K562 (cell line): ENCODE data around the gene BMP6. TPM values are rescaled to one million over a fixed set of nuclear protein-coding genes. Genes with fewer than 3 reads are reported as not detected.

Experiments
- GTF2B ChIP-seq: IDR thresholded peaks from 2 replicates; pipeline ENCODE4 v1.6.1; 2011; ENCODE audit not compliant: insufficient read length; ENCODE audit errors: extremely low read depth
- SMC3 ChIP-seq: conservative IDR thresholded peaks from 2 replicates; pipeline ENCODE4 v1.6.1; 2011; ENCODE audit warnings: low read depth, low read length, improper control_type of control experiment; ENCODE audit not compliant: insufficient read depth
- ZNF518B ChIP-seq: fragments of 250-450 bp; sonication (Bioruptor Pico); IDR thresholded peaks from 2 replicates; pipeline ENCODE4 v1.5.0; 2021; ENCODE audit warnings: mild to moderate bottlenecking, moderate library complexity
- polyA plus RNA-seq, 8 experiments: library from polyadenylated mRNA; depleted of rRNA in 4 of 8; stranded (reverse) in 5 of 8; unstranded in 3 of 8; fragments of >200 nt; fragmentation: Nextera tagmentation in 2 of 8; fragmentation: Illumina TruSeq in 1 of 8; extraction: Ambion mirVana in 2 of 8; extraction: Trizol in 1 of 8; gene quantifications; 2 replicates each; pipeline versions ENCODE4 v1.2.1 to v1.2.3, GENCODE V29; 2011 to 2014; ENCODE audit warnings: inconsistent platforms in 1 of 8, missing spikeins in 1 of 8
- total RNA-seq, 7 experiments: library from RNA; depleted of rRNA in 6 of 7; stranded (reverse); fragments of >200 nt in 6 of 7; fragmentation: Illumina TruSeq in 2 of 7; extraction: Trizol in 2 of 7; gene quantifications; 2 replicates each; pipeline versions ENCODE4 v1.2.1 to v1.2.3, GENCODE V29; 2011 to 2021; ENCODE audit warnings: low replicate concordance in 1 of 7
- TF ChIP-seq, protein P1 (sequence below): fragments of 450-650 bp; IDR thresholded peaks from 2 replicates; pipeline ENCODE4 v1.6.1; 2016; ENCODE audit warnings: mild to moderate bottlenecking, moderate library complexity

BMP6 gene
- total and polyA plus RNA-seq, 9 of the 15 experiments (the other 6 are each of a cell fraction or from before 2014, with no cell fraction given), result 0.01 to 0.13 (median 0.06) TPM; not detected in 3

- TF ChIP-seq SMC3, result no peak
- TF ChIP-seq ZNF518B (CRISPR knock-in tag), result no peak
- TF ChIP-seq, protein P1, sequence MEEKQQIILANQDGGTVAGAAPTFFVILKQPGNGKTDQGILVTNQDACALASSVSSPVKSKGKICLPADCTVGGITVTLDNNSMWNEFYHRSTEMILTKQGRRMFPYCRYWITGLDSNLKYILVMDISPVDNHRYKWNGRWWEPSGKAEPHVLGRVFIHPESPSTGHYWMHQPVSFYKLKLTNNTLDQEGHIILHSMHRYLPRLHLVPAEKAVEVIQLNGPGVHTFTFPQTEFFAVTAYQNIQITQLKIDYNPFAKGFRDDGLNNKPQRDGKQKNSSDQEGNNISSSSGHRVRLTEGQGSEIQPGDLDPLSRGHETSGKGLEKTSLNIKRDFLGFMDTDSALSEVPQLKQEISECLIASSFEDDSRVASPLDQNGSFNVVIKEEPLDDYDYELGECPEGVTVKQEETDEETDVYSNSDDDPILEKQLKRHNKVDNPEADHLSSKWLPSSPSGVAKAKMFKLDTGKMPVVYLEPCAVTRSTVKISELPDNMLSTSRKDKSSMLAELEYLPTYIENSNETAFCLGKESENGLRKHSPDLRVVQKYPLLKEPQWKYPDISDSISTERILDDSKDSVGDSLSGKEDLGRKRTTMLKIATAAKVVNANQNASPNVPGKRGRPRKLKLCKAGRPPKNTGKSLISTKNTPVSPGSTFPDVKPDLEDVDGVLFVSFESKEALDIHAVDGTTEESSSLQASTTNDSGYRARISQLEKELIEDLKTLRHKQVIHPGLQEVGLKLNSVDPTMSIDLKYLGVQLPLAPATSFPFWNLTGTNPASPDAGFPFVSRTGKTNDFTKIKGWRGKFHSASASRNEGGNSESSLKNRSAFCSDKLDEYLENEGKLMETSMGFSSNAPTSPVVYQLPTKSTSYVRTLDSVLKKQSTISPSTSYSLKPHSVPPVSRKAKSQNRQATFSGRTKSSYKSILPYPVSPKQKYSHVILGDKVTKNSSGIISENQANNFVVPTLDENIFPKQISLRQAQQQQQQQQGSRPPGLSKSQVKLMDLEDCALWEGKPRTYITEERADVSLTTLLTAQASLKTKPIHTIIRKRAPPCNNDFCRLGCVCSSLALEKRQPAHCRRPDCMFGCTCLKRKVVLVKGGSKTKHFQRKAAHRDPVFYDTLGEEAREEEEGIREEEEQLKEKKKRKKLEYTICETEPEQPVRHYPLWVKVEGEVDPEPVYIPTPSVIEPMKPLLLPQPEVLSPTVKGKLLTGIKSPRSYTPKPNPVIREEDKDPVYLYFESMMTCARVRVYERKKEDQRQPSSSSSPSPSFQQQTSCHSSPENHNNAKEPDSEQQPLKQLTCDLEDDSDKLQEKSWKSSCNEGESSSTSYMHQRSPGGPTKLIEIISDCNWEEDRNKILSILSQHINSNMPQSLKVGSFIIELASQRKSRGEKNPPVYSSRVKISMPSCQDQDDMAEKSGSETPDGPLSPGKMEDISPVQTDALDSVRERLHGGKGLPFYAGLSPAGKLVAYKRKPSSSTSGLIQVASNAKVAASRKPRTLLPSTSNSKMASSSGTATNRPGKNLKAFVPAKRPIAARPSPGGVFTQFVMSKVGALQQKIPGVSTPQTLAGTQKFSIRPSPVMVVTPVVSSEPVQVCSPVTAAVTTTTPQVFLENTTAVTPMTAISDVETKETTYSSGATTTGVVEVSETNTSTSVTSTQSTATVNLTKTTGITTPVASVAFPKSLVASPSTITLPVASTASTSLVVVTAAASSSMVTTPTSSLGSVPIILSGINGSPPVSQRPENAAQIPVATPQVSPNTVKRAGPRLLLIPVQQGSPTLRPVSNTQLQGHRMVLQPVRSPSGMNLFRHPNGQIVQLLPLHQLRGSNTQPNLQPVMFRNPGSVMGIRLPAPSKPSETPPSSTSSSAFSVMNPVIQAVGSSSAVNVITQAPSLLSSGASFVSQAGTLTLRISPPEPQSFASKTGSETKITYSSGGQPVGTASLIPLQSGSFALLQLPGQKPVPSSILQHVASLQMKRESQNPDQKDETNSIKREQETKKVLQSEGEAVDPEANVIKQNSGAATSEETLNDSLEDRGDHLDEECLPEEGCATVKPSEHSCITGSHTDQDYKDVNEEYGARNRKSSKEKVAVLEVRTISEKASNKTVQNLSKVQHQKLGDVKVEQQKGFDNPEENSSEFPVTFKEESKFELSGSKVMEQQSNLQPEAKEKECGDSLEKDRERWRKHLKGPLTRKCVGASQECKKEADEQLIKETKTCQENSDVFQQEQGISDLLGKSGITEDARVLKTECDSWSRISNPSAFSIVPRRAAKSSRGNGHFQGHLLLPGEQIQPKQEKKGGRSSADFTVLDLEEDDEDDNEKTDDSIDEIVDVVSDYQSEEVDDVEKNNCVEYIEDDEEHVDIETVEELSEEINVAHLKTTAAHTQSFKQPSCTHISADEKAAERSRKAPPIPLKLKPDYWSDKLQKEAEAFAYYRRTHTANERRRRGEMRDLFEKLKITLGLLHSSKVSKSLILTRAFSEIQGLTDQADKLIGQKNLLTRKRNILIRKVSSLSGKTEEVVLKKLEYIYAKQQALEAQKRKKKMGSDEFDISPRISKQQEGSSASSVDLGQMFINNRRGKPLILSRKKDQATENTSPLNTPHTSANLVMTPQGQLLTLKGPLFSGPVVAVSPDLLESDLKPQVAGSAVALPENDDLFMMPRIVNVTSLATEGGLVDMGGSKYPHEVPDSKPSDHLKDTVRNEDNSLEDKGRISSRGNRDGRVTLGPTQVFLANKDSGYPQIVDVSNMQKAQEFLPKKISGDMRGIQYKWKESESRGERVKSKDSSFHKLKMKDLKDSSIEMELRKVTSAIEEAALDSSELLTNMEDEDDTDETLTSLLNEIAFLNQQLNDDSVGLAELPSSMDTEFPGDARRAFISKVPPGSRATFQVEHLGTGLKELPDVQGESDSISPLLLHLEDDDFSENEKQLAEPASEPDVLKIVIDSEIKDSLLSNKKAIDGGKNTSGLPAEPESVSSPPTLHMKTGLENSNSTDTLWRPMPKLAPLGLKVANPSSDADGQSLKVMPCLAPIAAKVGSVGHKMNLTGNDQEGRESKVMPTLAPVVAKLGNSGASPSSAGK, result no peak
- no peak for TF ChIP-seq GTF2B
These were observed 187.0 kb downstream of the BMP6 start (continued) for GRCh38 chr6:7912736-7913517.
